DMS53 treated with DMSO at 0.1 percent for 48 hours (cell line): ENCODE results near the gene NES.

Source experiments
- DNase-seq: peaks from one replicate; lab custom pipeline; 2025; ENCODE audit not compliant: unreplicated experiment; lab: John Stamatoyannopoulos, UW

The NES gene

GRCh38 chr1:156676820-156677615, at the start of gene NES:
NES (minus strand) TSS chr1:156677407; CDS start chr1:156677264, 143 bp downstream.
- peak; percentile 41 for DNase-seq

GRCh38 chr1:156726549-156727226, 49.5 kb upstream of the NES start:
- peak; percentile 38 for DNase-seq

- peak; percentile 95 for DNase-seq
Measured at GRCh38 chr1:156725683-156726280, 48.6 kb upstream of the NES start.

- no peak for DNase-seq
Measured at GRCh38 chr1:156721535-156721934, 44.3 kb upstream of the NES start.

- DNase-seq, result no peak
Measured at GRCh38 chr1:156721131-156721530, 43.9 kb upstream of the NES start.

- no peak for DNase-seq
Measured at GRCh38 chr1:156717351-156717750, 40.1 kb upstream of the NES start.

GRCh38 chr1:156714830-156715229, 37.6 kb upstream of the NES start:
- DNase-seq, result no peak

- DNase-seq, result no peak
Measured at GRCh38 chr1:156712626-156713025, 35.4 kb upstream of the NES start.

GRCh38 chr1:156711011-156711817, 34.0 kb upstream of the NES start:
- DNase-seq, result no peak

- no peak for DNase-seq
Measured at GRCh38 chr1:156709757-156710489, 32.7 kb upstream of the NES start.

GRCh38 chr1:156709031-156709430, 31.8 kb upstream of the NES start:
- DNase-seq, result no peak

- no peak for DNase-seq
Measured at GRCh38 chr1:156708218-156708661, 31.0 kb upstream of the NES start.

GRCh38 chr1:156707417-156708217, 30.4 kb upstream of the NES start:
- no peak for DNase-seq

GRCh38 chr1:156706657-156707416, 29.6 kb upstream of the NES start:
- no peak for DNase-seq

GRCh38 chr1:156705918-156706656, 28.9 kb upstream of the NES start:
- peak; percentile 39 for DNase-seq

- no peak for DNase-seq
Measured at GRCh38 chr1:156705321-156705917, 28.2 kb upstream of the NES start, which contains the start of gene CRABP2. CRABP2 (minus strand) TSS chr1:156705583; CDS start chr1:156705446, 137 bp downstream.

GRCh38 chr1:156704930-156705320, 27.7 kb upstream of the NES start:
- DNase-seq, result peak; percentile 44
